Bronchial epithelial cell (primary cell): ENCODE data around the gene SLC6A8. TPM values are rescaled to one million over a fixed set of nuclear protein-coding genes. Genes with fewer than 3 reads are reported as not detected.
"Not testable (repeated sequence)": the region's sequence is repeated elsewhere in the genome, so short reads cannot be mapped to it uniquely, and the experiment has no call there.

Experiments
- DNase-seq: peaks from one replicate; pipeline ENCODE4 v3.0.0-alpha.2; 2010; ENCODE audit warnings: low read depth
- FAIRE-seq: peaks from 2 replicates; lab custom pipeline; 2011; peaks lifted over from hg19 to GRCh38; lab: Jason Lieb, UNC
- H3K27me3 ChIP-seq: 2 replicates; pipeline ENCODE4 v1.5.1; 2011; ENCODE audit warnings: low read length; ENCODE audit not compliant: control insufficient read depth, insufficient read depth
- H3K36me3 ChIP-seq: 2 replicates; pipeline ENCODE4 v1.5.1; 2011; ENCODE audit warnings: low read length; ENCODE audit not compliant: control insufficient read depth, insufficient read depth
- H3K4me3 ChIP-seq: 2 replicates; pipeline ENCODE4 v1.5.1; 2011; ENCODE audit warnings: mild to moderate bottlenecking, low read depth, low read length, control low read depth
- total RNA-seq: library from RNA; depleted of rRNA; stranded (reverse); fragments of >200 nt; gene quantifications from 2 replicates; pipeline ENCODE4 v1.2.1, GENCODE V29; 2014
- TF ChIP-seq, protein P1 (sequence below): IDR thresholded peaks from 2 replicates; pipeline ENCODE4 v1.5.1; 2011; ENCODE audit warnings: mild to moderate bottlenecking, moderate library complexity, low read length, control low read depth, inconsistent platforms; ENCODE audit not compliant: insufficient read depth, severe bottlenecking

Gene SLC6A8
- total RNA-seq, 1 donor from 2014 or later: 42.4 TPM

GRCh38 chrX:153726286-153727122 is 38.8 kb downstream of the SLC6A8 start:
- no peak overlapping the region for H3K4me3 ChIP-seq
- H3K27me3 ChIP-seq: no peaks in the 10 kb centered on the region
- no peak for DNase-seq
- H3K36me3 ChIP-seq: no peaks in the 10 kb centered on the region
- TF ChIP-seq, protein P1, sequence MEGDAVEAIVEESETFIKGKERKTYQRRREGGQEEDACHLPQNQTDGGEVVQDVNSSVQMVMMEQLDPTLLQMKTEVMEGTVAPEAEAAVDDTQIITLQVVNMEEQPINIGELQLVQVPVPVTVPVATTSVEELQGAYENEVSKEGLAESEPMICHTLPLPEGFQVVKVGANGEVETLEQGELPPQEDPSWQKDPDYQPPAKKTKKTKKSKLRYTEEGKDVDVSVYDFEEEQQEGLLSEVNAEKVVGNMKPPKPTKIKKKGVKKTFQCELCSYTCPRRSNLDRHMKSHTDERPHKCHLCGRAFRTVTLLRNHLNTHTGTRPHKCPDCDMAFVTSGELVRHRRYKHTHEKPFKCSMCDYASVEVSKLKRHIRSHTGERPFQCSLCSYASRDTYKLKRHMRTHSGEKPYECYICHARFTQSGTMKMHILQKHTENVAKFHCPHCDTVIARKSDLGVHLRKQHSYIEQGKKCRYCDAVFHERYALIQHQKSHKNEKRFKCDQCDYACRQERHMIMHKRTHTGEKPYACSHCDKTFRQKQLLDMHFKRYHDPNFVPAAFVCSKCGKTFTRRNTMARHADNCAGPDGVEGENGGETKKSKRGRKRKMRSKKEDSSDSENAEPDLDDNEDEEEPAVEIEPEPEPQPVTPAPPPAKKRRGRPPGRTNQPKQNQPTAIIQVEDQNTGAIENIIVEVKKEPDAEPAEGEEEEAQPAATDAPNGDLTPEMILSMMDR: no peak
- no peak for FAIRE-seq

- DNase-seq: no peak
- Histone ChIP-seq H3K27me3 (no peaks in the 10 kb centered on the region), H3K36me3 (no peaks in the 10 kb centered on the region), H3K4me3 (no peak overlapping the region)
- TF ChIP-seq, protein P1: no peak
- no peak for FAIRE-seq
Measured at GRCh38 chrX:153727123-153727931, 39.6 kb downstream of the SLC6A8 start.

GRCh38 chrX:153728095-153728494 is 40.4 kb downstream of the SLC6A8 start:
- Histone ChIP-seq H3K4me3 (no peak overlapping the region), H3K27me3 (no peaks in the 10 kb centered on the region), H3K36me3 (no peaks in the 10 kb centered on the region)
- TF ChIP-seq, protein P1: no peak
- FAIRE-seq (no peak), DNase-seq (no peak)

- H3K4me3 ChIP-seq: no peak overlapping the region
- no peaks in the 10 kb centered on the region for H3K36me3 ChIP-seq
- no peaks in the 10 kb centered on the region for H3K27me3 ChIP-seq
- FAIRE-seq: no peak
- TF ChIP-seq, protein P1: no peak
- no peak for DNase-seq
Measured at GRCh38 chrX:153728951-153729631, 41.4 kb downstream of the SLC6A8 start.

GRCh38 chrX:153730115-153730514 is 42.4 kb downstream of the SLC6A8 start:
- not testable (repeated sequence) for H3K27me3 ChIP-seq, H3K4me3 ChIP-seq, FAIRE-seq, H3K36me3 ChIP-seq, DNase-seq
